GM19463 (cell line): ENCODE results near the gene MRTFA.

Experiments used
- ATAC-seq: cut with Tn5 transposase; IDR thresholded peaks from one replicate; pipeline ENCODE4 v1.9.1; 2021; ENCODE audit warnings: mild to moderate bottlenecking, moderate library complexity; ENCODE audit not compliant: unreplicated experiment

MRTFA gene

GRCh38 chr22:40434106-40434505 lies 202.4 kb downstream of the MRTFA start:
- no peak for ATAC-seq

GRCh38 chr22:40433416-40434090 lies 203.0 kb downstream of the MRTFA start:
- no peak for ATAC-seq

- no peak for ATAC-seq
Observed at GRCh38 chr22:40432625-40433024, 203.9 kb downstream of the MRTFA start.

- no peak for ATAC-seq
Observed at GRCh38 chr22:40432157-40432556, 204.4 kb downstream of the MRTFA start.

GRCh38 chr22:40430991-40431390 lies 205.5 kb downstream of the MRTFA start:
- ATAC-seq = no peak

GRCh38 chr22:40429481-40429880 lies 207.0 kb downstream of the MRTFA start:
- no peak for ATAC-seq

- no peak for ATAC-seq
Observed at GRCh38 chr22:40428796-40429195, 207.7 kb downstream of the MRTFA start.

- no peak for ATAC-seq
Observed at GRCh38 chr22:40426594-40427333, 209.8 kb downstream of the MRTFA start.

GRCh38 chr22:40425082-40425481 lies 211.4 kb downstream of the MRTFA start:
- no peak for ATAC-seq

GRCh38 chr22:40423882-40424640 lies 212.5 kb downstream of the MRTFA start:
- ATAC-seq = no peak

GRCh38 chr22:40423310-40423688 lies 213.2 kb downstream of the MRTFA start:
- ATAC-seq = no peak

- ATAC-seq = no peak
Observed at GRCh38 chr22:40422558-40423309, 213.8 kb downstream of the MRTFA start.

GRCh38 chr22:40421941-40422340 lies 214.6 kb downstream of the MRTFA start:
- no peak for ATAC-seq

GRCh38 chr22:40421082-40421350 lies 215.5 kb downstream of the MRTFA start:
- no peak for ATAC-seq

- ATAC-seq = no peak
Observed at GRCh38 chr22:40420341-40421081, 216.0 kb downstream of the MRTFA start.

GRCh38 chr22:40419718-40420117 lies 216.8 kb downstream of the MRTFA start:
- ATAC-seq = no peak

- no peak for ATAC-seq
Observed at GRCh38 chr22:40418366-40419201, 217.9 kb downstream of the MRTFA start.

- ATAC-seq = no peak
Observed at GRCh38 chr22:40417881-40418280, 218.6 kb downstream of the MRTFA start.

- ATAC-seq = no peak
Observed at GRCh38 chr22:40417041-40417440, 219.5 kb downstream of the MRTFA start.

GRCh38 chr22:40416636-40417035 lies 219.9 kb downstream of the MRTFA start:
- no peak for ATAC-seq
